HG02588 (cell line): ENCODE data around the gene LSAMP.
"Not testable (repeated sequence)": the region's sequence is repeated elsewhere in the genome, so short reads cannot be mapped to it uniquely, and the experiment has no call there.

Experiments used
- ATAC-seq: cut with Tn5 transposase; IDR thresholded peaks from one replicate; pipeline ENCODE4 v1.9.1; 2021; ENCODE audit warnings: mild to moderate bottlenecking, moderate library complexity; ENCODE audit not compliant: unreplicated experiment

Gene LSAMP

DNA sequence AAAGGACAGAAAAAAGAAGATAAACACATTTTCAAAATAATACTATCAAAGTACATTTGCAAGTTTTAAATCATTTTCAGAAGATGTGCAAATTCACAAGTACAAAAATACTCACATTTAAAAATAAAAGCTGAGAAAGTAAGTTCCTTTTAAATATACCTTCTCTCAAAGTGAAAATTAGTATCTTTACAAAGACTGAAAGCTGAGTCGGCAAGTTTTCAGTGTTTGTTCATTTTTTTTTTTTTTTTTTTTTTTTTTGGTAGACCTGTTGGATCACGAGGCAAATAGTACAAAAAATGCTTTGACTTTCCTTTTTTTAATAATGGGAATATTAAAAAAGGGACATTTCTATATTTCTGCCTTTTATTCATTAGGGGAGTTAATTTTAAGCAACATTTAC lies 317.8 kb downstream of the LSAMP start:
- no peak for ATAC-seq

DNA sequence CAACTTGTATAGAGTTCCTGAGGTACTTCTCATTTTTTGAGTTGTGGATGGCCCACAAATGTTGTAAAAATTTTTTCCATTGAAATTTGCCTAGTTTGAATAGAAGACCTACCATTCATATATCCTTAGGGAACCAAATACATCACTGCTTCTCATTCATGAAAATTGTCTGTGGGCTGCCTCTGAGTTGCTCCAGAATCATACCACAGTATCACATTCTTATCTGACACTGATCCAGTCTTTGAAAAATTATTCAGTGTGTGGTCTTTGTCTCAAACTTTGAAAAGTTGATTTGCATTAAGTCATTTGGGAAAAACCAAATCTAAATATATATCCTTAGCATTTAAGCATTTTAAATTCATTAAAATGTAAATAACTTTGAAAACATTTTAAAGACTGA lies 321.1 kb downstream of the LSAMP start:
- no peak for ATAC-seq

DNA sequence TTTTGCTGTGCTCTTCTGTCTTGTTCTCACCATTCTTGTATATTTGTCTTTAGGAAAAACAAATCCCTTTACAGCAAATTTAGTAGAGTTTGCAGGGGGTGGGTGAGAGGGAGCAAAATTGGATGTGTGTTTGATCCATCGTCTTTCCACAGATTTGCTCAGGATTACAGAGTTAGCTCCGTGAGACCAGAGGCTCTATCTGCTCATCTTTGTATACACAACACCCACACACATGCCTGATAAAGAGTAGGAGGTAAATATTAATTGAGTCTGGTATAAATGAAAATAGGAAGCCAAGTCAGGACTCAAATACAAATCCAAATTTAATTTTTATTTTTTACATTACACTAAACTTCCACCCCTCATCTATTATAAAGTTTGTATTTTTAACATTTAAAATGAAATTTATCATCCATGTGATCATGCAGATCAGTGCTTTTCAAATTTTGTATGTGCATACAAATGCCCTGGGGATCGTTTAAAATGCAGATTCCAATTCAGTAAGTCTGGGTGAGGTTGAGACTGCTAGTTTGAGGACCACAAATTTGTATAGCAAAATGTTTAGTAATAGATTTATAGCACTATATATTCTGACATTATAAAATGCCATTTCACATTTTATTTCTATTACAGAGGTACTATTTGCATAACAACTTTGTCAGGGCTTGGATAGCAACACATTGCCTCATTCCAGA lies 326.7 kb downstream of the LSAMP start:
- no peak for ATAC-seq

DNA sequence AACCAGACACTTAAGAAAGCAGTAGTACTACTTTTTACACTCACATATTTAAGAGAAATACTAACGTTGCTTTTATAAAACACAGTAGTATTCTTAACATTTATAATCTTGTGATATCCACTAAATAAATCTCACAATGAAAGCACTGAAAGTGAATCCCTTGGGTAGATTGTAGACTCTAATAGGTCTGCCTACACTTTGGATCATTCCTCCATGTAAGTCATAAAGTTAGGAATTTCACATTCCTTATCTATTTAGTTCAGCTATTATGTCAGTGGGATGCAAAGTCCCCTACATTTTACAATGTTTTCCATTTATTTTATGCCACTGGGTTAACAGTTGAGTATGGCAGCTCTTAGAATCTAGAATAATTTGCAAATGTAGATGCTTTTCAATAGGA lies 330.7 kb downstream of the LSAMP start:
- no peak for ATAC-seq

DNA sequence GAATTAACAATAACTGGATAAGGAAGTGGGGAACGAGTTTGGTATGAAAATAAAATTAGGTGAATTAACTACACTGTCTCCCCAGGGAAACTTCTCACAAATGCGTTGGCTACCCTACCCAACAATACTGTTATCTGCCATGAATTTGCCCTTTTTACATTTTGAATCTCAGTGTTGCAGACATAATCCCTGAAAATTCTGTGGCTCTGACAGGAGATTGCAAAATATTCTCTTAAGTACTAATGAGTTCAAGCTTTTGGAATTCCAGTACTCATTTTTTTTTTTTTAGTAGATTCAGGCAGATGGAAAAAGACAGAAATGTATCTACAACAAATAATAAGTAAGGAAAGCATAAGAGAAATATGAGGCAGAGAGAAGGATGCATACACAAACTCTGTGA lies 332.6 kb downstream of the LSAMP start:
- ATAC-seq = no peak

DNA sequence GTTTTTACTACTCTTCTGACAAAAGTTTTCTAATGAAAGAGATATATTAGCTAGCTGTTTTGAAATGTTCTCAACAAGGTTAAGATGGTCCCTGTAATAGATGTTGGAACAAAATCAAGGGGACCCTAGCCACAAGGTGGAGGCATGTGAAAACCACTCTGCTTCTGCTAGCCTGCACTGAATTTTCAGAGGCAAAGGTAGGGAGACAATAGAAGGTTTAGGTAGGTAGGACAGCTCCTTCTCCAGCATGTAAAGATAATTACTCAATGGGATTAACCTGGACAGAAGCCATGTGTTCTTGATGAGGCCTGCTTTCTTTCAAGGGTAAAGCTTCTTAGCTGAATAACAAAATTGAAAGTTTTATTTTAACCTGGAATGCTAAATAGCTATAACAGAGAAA lies 333.5 kb downstream of the LSAMP start:
- ATAC-seq = no peak

DNA sequence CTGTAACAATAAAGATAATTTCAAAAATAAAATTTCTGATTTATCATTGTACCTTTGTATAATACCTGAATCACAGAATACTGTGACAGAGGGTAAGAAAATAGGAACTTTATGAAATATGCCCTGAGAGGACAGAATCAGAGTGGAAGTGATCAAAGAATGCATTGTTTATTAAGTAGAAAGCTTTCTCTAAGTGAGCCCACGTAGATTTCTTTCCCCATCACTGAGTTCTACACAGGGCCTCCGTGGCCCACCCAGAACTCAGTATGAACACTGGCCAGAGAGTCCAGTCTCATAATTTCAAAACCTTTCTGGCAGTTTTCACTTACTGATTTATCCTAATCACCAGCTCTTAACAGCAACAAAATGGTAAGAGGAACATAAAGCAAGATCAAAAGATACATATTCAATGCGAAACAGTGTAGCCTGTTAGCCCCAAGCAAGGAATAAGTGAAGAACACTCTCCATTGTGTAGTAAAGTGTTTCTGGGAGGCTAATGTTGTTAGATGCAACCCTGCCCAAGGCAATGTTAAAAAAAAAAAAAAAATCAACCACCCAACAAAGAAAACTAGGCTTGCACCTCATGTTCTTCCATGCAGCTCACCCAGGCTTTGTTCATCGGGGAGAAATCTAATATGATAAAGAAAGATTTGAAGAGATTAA lies 341.3 kb downstream of the LSAMP start:
- no peak for ATAC-seq

DNA sequence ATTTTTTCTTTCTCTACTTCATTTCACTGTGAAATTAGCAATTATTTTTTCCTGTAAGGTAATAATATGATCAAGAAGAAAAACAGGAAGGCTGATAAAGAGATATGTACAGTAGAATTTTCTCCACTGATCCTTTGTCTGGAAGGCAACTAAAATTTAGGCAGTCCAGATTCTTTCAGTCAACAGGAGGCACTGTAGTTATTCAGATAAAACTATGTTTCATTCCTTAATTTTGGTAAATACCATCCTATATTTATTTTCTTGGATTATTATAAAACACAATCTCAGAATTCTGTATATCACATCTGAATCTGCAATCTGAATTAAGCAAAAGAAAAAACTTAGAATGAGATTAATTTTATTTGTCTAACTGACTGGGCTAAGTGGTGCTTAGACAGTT lies 343.2 kb downstream of the LSAMP start:
- no peak for ATAC-seq

DNA sequence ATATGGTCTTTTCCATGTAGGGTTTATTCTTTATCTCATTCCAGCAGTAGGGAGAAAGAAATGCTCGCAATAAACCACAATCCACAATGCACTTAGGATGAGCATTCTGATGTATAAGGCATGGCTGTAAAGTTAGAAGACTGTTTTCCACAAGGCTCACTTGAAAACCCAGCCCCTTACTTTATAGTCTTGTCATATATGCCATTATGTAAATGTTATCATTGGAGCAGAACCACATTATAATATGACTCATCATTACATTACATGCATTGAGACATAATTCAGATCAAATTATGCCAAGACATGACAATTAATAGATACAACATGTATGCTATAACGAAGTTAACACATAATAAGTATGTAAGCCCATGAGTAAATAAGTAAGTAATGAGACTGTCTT lies 348.1 kb downstream of the LSAMP start:
- no peak for ATAC-seq

DNA sequence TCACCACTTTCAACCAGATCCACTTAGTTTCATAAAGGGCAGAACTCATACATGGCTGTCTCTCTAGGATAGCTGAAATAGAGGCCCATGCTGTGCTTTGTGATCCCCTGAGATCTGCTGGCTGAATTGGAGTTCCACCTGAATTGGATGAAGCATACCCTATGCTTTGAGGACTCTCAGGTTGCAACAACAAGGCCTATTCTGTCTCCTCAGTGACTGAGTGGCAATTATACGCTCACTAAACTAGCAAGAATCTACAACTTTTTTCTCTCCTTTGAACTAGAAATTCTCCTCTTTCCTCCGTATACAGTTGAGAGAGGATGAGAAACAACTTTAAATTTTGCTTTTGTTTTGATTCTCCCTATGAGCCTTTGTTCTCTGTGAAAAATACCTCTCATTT lies 348.7 kb downstream of the LSAMP start:
- ATAC-seq = no peak

DNA sequence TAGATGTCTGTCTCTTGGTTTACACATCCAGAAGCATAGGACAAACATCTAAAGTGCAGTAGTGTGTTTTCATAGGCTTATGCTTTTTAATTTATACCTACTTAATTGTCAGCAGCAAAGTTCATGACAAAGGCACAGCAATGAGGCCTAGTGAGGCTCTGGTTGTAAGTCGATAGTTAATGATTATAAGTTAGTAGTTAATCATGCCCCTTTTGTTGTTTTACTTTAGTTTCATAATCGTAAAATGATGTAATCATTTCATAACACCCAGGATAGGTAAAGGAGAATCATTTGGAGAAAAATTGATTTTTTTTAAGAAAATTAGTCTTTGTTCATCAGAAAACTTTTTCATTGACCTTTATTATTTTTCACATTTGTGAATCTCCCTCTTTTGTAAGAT lies 351.9 kb downstream of the LSAMP start:
- ATAC-seq = no peak

DNA sequence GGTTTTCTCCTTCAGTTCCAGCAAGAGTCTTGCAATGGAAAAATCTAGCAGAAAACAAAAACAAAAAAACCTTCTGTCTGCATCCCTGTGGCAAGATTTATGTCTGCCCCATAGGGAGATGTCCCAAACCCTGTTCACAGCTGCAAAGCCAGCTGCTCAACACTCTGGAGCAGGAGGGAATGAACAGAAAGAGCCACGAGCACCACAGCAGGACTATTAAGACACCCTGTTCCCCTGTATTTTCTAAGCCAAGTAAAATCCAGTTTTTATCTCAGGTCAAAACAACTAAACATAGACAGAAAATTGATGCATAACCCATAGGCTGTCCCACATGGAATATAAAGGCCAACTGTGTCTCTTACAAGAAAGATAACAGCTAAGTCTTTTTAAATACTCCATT lies 357.9 kb downstream of the LSAMP start:
- no peak for ATAC-seq

DNA sequence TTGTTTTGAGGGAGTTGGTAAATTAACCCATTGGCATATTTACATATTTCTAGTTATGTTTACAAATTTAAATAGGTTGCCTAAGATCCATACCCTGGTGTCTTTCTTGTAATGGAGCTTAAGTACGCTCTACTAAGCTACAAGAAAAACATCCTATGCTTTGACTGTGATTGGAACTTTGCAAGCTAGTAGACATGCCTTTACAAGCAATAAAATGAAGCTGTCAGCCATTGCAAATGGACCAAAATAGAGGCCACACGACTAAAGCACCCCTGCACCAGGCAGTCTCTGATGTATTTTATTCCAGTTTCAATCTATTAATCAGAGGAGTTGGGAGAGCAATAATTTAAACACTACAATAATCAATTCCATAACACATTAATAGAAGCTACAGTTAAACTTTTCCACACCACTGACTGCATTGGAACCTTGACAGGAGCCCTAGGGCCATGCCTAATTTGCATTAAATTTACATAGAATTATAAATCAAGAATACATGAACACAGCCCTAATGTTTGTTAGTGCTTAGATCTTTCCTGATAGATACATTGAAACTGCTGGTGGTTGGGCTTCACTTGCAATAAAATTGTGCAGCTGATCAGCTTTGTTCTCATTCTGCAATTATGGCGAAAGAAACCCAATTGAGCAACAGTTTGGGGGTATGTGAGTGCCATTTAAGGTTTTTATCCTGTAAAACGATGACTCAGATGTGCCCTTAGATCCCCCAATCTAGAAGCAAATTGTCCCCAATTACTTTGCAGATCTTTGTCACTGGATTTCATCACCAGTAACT lies 360.1 kb downstream of the LSAMP start:
- no peak for ATAC-seq

DNA sequence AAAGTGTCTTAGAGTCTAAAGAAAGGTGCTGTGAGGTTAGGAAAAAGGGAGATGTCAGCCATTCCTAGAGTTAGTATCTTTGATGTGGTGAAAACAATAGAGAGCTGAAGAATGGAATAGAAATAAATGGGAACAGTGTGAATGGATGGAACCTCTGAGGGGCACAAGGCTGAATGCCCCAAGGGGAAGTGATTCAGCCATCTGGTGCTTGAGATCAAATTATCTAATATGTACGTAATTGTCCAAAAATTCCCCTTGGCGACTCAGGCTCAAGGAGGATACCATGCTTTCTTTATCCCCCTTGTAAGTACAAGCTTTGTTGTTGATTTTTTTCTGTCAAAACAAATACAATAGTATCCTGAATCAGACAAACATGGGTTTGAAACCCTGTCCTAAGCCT lies 361.6 kb downstream of the LSAMP start:
- no peak for ATAC-seq

DNA sequence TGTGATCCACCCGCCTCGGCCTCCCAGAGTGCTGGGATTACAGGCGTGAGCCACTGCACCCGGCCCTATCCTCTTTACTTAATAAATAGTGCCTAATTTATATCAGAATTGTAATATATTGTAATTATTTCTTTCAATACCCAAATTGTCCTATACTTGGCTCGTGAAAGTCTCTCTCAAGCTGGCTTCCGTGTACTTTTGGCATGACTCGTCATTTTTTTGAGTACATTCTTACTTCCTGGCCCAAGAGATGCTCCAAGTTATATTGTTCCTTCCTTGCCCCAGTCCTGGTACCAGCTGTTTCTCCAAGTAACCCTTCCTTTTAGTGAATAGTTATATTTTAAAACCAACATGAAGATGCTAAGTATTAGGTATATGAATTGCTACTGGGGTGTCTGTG lies 366.7 kb downstream of the LSAMP start:
- ATAC-seq = no peak

DNA sequence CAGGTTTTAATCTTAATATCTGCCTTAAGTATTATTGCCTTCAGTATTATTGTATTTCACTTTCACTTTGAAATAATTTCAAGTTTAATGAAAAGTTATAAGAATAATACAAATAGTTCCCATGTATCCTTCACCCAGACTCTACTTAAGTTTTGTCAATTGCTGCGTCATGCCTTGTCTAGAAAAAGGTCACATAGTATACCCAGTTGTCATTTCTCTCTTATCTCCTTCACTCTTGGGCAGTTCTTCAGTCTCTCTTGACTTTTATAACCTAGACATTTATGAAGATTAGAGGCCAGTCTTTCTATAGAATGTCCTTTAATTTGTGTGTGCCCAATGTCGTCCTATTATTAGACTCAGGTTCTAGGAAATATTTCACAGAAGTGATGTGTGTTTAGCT lies 367.7 kb downstream of the LSAMP start:
- ATAC-seq = no peak

DNA sequence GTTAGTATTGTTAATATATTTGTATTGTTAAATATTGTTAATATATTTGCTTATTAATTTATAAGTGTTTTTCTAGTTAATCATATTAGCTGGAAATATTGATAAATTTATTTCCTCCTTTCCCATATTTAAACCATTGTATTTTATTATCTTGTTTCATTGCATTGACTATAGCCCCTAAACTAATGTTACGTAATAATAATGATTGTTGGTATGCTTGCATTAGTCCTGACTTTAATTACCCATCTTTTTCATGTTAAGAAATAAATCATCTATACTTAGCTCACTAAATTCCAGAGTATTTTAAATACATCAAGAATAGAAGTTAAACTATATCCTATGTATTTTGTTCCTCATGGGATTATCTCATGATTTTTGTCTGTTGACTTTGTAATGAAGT lies 368.2 kb downstream of the LSAMP start:
- ATAC-seq = no peak

DNA sequence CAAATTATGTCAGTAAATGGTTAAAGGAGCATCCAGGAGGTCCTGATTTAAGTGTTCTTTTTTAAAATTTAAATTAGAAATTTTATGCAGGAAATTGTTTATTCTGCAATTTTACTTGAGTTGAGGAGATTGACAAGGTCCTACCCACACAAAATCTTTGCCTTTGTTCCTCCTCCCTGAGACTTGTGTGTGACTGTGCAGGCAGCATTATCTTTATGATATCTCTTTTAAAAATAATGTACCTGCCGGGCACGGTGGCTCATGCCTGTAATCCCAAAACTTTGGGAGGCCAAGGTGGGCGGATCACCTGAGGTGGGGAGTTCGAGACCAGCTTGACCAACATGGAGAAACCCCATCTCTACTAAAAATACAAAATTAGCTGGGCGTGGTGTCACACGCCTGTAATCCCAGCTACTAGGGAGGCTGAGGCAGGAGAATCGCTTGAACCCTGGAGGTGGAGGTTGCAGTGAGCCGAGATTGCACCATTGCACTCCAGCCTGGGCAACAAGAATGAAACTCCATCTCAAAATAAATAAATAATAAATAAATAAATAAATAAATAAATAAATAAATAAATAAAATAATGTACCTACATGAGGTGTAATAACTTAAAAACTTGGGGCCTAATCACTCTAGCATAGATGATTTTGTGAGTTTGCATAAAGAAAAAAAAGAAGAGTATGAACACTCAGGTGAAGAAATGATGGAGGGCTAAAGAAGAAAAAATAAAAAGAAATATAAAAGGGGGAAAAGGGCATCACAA lies 374.6 kb downstream of the LSAMP start:
- not testable (repeated sequence) for ATAC-seq

DNA sequence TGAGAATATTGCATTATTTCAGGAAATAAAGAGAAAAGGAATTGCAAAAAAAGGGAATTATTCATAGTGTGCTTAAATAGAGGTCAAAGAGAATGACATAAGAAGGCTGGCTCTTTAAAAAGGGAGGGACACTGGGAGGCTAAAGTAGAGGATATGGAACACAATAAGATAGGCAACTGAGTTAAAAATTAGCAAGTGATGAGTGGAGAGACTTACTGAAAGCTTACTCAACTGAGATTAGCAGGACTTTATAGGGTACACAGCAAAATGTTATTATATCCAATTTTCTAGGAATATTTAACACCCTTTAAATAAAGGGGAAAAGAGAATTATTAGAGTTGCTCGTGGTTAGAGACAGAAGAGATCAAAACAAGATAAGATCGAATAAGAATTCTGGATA lies 375.2 kb downstream of the LSAMP start:
- ATAC-seq = no peak

DNA sequence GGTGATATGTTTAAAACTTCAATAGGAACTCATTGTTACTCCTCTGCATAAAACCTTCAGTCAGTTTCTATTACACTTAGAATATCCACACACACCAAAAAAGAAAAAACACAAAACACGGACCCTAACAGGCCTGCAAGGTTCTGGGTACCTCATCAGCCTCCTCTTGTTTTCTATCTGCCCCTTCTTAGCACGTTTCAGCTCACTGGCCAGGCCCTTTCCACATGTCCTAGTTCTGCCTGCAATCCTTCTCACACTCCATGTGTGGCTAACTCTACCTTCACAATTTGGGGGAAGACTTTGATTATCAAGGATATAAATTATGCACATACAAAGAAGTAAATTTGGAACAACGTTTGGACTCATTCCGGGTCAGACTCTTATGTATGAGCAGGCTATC lies 376.3 kb downstream of the LSAMP start:
- no peak for ATAC-seq

DNA sequence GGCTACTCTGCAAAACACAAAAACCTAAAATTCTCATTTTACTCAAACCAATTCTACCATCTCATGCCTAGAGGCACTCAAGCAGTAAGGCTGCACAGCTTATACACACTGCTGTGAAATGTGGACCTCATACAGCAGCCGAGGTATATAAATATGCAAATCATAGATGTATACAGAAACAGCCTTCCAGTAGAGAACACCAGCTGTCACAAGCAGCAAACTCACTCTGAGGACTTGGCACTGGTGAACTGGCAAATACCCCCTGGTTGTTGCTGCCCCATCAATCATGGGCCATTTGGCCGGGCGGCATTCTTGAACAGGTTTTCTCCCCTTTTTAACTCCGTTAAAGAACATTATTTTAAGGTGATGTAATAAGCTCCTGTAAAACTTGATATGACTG lies 378.0 kb downstream of the LSAMP start:
- peak; percentile 90 for ATAC-seq
